ENCODE measurements around the gene PID1.

- TF ChIP-seq, protein P1, sequence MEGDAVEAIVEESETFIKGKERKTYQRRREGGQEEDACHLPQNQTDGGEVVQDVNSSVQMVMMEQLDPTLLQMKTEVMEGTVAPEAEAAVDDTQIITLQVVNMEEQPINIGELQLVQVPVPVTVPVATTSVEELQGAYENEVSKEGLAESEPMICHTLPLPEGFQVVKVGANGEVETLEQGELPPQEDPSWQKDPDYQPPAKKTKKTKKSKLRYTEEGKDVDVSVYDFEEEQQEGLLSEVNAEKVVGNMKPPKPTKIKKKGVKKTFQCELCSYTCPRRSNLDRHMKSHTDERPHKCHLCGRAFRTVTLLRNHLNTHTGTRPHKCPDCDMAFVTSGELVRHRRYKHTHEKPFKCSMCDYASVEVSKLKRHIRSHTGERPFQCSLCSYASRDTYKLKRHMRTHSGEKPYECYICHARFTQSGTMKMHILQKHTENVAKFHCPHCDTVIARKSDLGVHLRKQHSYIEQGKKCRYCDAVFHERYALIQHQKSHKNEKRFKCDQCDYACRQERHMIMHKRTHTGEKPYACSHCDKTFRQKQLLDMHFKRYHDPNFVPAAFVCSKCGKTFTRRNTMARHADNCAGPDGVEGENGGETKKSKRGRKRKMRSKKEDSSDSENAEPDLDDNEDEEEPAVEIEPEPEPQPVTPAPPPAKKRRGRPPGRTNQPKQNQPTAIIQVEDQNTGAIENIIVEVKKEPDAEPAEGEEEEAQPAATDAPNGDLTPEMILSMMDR (IDR thresholded peaks at IDR 0.05), result no peak
- no peak for TF ChIP-seq POLR2A (IDR thresholded peaks at IDR 0.05)
Measured at GRCh38 chr2:229022652-229023051, 248.4 kb downstream of the PID1 start.
